GM12878 (cell line): Measurements from ENCODE around the gene UEVLD. TPM values are rescaled to one million over a fixed set of nuclear protein-coding genes. Genes with fewer than 3 reads are reported as not detected.

Experiments
- CHD2 ChIP-seq: IDR thresholded peaks from 2 replicates; pipeline ENCODE4 v1.6.1; 2011; ENCODE audit warnings: low read depth, low read length, improper control_type of control experiment, borderline replicate concordance
- DPF2 ChIP-seq: fragments of 450-650 bp; IDR thresholded peaks from 2 replicates; pipeline ENCODE4 v1.6.1; 2017; ENCODE audit warnings: mild to moderate bottlenecking
- EP300 ChIP-seq, 2 experiments: fragments of 150-350 bp in 1 of 2; IDR thresholded peaks; 2 replicates each; pipeline ENCODE4 v1.6.1; 2011 to 2012; ENCODE audit warnings: low read depth in 2 of 2, low read length in 2 of 2, borderline replicate concordance in 1 of 2, improper control_type of control experiment in 1 of 2, inconsistent platforms in 1 of 2; ENCODE audit not compliant: control insufficient read depth in 1 of 2
- HDAC2 ChIP-seq: fragments of 200-600 bp; sonication (generic); IDR thresholded peaks from 2 replicates; pipeline ENCODE4 v1.6.1; 2017
- KAT2A ChIP-seq: conservative IDR thresholded peaks from 2 replicates; pipeline ENCODE4 v1.6.1; 2011; ENCODE audit warnings: low read depth, low read length; ENCODE audit not compliant: control insufficient read depth
- LARP7 ChIP-seq: fragments of 450-650 bp; IDR thresholded peaks from 2 replicates; pipeline ENCODE4 v1.6.1; 2017; ENCODE audit warnings: mild to moderate bottlenecking
- MTA3 ChIP-seq: IDR thresholded peaks from 2 replicates; pipeline ENCODE4 v1.6.1; 2012; ENCODE audit warnings: low read length, inconsistent platforms, borderline replicate concordance
- MXI1 ChIP-seq: fragments of 150-350 bp; IDR thresholded peaks from 2 replicates; pipeline ENCODE4 v1.6.1; 2011; ENCODE audit warnings: low read depth, mild to moderate bottlenecking, inconsistent platforms, low read length, improper control_type of control experiment
- MYB ChIP-seq: fragments of 150-350 bp; IDR thresholded peaks from 2 replicates; pipeline ENCODE4 v1.6.1; 2014; ENCODE audit warnings: mild to moderate bottlenecking, low read depth, low read length, borderline replicate concordance
- NFIC ChIP-seq: IDR thresholded peaks from 2 replicates; pipeline ENCODE4 v1.6.1; 2012; ENCODE audit warnings: low read depth, mild to moderate bottlenecking, inconsistent platforms, low read length, moderate library complexity
- NR2C1 ChIP-seq: fragments of 450-650 bp; IDR thresholded peaks from 2 replicates; pipeline ENCODE4 v1.6.1; 2017; ENCODE audit warnings: antibody characterized with exemption, mild to moderate bottlenecking, moderate library complexity
- PAX8 ChIP-seq: fragments of 450-650 bp; IDR thresholded peaks from 2 replicates; pipeline ENCODE4 v1.6.1; 2017; ENCODE audit warnings: mild to moderate bottlenecking, moderate library complexity
- PML ChIP-seq: IDR thresholded peaks from 2 replicates; pipeline ENCODE4 v1.6.1; 2012; ENCODE audit warnings: low read length, inconsistent platforms
- RAD51 ChIP-seq: fragments of 450-650 bp; IDR thresholded peaks from 2 replicates; pipeline ENCODE4 v1.6.1; 2016; ENCODE audit warnings: moderate library complexity, mild to moderate bottlenecking, inconsistent platforms
- SIX5 ChIP-seq: IDR thresholded peaks from 2 replicates; pipeline ENCODE4 v1.6.1; 2011; ENCODE audit warnings: mild to moderate bottlenecking, low read depth, low read length, moderate library complexity; ENCODE audit not compliant: severe bottlenecking
- SMC3 ChIP-seq: IDR thresholded peaks from 2 replicates; pipeline ENCODE4 v1.6.1; 2011; ENCODE audit warnings: low read length, improper control_type of control experiment, borderline replicate concordance
- SREBF2 ChIP-seq: IDR thresholded peaks from 2 replicates; pipeline ENCODE4 v1.6.1; 2012; ENCODE audit warnings: mild to moderate bottlenecking, low read length
- TCF7 ChIP-seq: IDR thresholded peaks from 2 replicates; pipeline ENCODE4 v1.6.1; 2014; ENCODE audit warnings: antibody characterized with exemption, borderline replicate concordance
- WRNIP1 ChIP-seq: IDR thresholded peaks from 2 replicates; pipeline ENCODE4 v1.6.1; 2011; ENCODE audit warnings: low read depth, low read length, improper control_type of control experiment, borderline replicate concordance
- YY1 ChIP-seq: IDR thresholded peaks from 2 replicates; pipeline ENCODE4 v1.6.1; 2011; ENCODE audit warnings: low read depth, mild to moderate bottlenecking, low read length
- polyA plus RNA-seq, 11 experiments: library from polyadenylated mRNA; depleted of rRNA in 4 of 11; unstranded in 6 of 11; stranded (reverse) in 5 of 11; fragments of >200 nt; fragmentation: Nextera tagmentation in 4 of 11; fragmentation: Illumina TruSeq in 1 of 11; extraction: Ambion mirVana in 4 of 11; extraction: Trizol in 1 of 11; gene quantifications; 1 replicate in 1 of 11; 2 replicates in 10 of 11; pipeline versions ENCODE4 v1.2.1 to v1.2.3, GENCODE V29; 2011 to 2016; ENCODE audit warnings: inconsistent platforms in 2 of 11, missing spikeins in 2 of 11, low read depth in 1 of 11
- total RNA-seq, 4 experiments: library from RNA; depleted of rRNA in 3 of 4; stranded (reverse); fragments of >200 nt in 3 of 4; fragmentation: Illumina TruSeq in 1 of 4; extraction: Trizol in 1 of 4; gene quantifications; 2 replicates each; pipeline versions ENCODE4 v1.2.1 to v1.2.3, GENCODE V29; 2013 to 2021
- TF ChIP-seq, protein P1 (sequence below): IDR thresholded peaks from 2 replicates; pipeline ENCODE4 v1.6.1; 2012; ENCODE audit warnings: low read length, inconsistent platforms
- TF ChIP-seq, protein P2 (sequence below): IDR thresholded peaks from 2 replicates; pipeline ENCODE4 v1.6.1; 2012; ENCODE audit warnings: low read depth, low read length, improper control_type of control experiment
- TF ChIP-seq, protein P3 (sequence below): fragments of 450-650 bp; IDR thresholded peaks from 2 replicates; pipeline ENCODE4 v1.6.1; 2017; ENCODE audit warnings: antibody characterized with exemption, mild to moderate bottlenecking, moderate library complexity
- TF ChIP-seq, protein P4 (sequence below): fragments of 150-350 bp; IDR thresholded peaks from 2 replicates; pipeline ENCODE4 v1.6.1; 2014; ENCODE audit warnings: mild to moderate bottlenecking, low read depth, low read length
- TF ChIP-seq, protein P5 (sequence below): IDR thresholded peaks from 2 replicates; pipeline ENCODE4 v1.6.1; 2012; ENCODE audit warnings: low read depth, low read length, improper control_type of control experiment

UEVLD gene
- total and polyA plus RNA-seq, 10 of the 15 experiments (the other 5 are each of a cell fraction or from before 2014, with no cell fraction given) = 6.5 to 16.3 (median 13.4) TPM

DNA sequence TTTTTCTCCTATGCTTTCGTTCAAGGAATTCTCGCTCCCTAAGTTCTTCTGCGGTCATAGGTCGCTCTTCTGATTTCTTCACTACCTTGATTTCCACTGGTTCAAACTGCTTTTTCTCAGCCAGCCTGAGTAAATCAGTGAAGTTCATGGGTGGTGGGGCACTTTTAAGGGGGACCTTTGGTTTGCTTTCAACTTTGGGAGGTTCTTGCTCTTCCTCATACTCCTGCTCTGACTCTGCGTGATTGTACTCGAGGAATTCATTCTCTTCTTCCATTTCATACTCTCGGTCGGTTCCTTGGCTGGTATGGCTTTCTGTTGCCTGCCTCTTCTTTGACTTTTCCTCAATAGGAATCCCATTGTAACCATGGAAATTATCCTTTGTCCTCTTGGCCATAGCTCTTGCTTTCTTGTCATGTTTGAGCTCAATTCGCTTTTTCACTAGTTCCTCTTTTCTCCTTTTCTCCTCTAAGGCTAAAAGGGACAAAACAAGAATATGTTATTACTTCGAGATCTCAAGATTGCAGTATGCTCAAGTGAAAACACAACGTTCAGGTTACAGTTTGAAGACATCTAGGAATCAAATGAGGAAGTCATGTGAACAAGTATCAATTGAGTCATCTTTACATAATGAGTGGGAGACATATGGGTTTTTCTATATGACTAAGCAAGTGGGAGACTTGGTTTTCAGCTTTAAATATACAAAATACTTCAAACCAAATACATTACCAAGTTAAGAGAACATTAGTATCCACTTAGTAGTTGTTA, 27.3 kb upstream of the UEVLD start (continued):
- no peak for TF ChIP-seq KAT2A
- no peak for TF ChIP-seq NR2C1
- TF ChIP-seq PML = 0 out of 2 replicates have a peak, but pooled peaks have one; percentile 33
- TF ChIP-seq TCF7 = no peak
- TF ChIP-seq, protein P1, sequence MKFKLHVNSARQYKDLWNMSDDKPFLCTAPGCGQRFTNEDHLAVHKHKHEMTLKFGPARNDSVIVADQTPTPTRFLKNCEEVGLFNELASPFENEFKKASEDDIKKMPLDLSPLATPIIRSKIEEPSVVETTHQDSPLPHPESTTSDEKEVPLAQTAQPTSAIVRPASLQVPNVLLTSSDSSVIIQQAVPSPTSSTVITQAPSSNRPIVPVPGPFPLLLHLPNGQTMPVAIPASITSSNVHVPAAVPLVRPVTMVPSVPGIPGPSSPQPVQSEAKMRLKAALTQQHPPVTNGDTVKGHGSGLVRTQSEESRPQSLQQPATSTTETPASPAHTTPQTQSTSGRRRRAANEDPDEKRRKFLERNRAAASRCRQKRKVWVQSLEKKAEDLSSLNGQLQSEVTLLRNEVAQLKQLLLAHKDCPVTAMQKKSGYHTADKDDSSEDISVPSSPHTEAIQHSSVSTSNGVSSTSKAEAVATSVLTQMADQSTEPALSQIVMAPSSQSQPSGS = peak; percentile 92
- TF ChIP-seq YY1 = no peak
- peak; percentile 75 to 85 for TF ChIP-seq EP300 (IDR thresholded peaks at IDR 0.05; ENCODE audit: borderline replicate concordance in 1 of 2, control insufficient read depth in 1 of 2, low read depth in 2 of 2, low read length in 2 of 2)
- no peak for TF ChIP-seq PAX8
- TF ChIP-seq LARP7 = no peak
- TF ChIP-seq RAD51 = peak; percentile 85
- no peak for TF ChIP-seq HDAC2
- TF ChIP-seq, protein P2, sequence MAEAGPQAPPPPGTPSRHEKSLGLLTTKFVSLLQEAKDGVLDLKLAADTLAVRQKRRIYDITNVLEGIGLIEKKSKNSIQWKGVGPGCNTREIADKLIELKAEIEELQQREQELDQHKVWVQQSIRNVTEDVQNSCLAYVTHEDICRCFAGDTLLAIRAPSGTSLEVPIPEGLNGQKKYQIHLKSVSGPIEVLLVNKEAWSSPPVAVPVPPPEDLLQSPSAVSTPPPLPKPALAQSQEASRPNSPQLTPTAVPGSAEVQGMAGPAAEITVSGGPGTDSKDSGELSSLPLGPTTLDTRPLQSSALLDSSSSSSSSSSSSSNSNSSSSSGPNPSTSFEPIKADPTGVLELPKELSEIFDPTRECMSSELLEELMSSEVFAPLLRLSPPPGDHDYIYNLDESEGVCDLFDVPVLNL = no peak
- TF ChIP-seq, protein P3, sequence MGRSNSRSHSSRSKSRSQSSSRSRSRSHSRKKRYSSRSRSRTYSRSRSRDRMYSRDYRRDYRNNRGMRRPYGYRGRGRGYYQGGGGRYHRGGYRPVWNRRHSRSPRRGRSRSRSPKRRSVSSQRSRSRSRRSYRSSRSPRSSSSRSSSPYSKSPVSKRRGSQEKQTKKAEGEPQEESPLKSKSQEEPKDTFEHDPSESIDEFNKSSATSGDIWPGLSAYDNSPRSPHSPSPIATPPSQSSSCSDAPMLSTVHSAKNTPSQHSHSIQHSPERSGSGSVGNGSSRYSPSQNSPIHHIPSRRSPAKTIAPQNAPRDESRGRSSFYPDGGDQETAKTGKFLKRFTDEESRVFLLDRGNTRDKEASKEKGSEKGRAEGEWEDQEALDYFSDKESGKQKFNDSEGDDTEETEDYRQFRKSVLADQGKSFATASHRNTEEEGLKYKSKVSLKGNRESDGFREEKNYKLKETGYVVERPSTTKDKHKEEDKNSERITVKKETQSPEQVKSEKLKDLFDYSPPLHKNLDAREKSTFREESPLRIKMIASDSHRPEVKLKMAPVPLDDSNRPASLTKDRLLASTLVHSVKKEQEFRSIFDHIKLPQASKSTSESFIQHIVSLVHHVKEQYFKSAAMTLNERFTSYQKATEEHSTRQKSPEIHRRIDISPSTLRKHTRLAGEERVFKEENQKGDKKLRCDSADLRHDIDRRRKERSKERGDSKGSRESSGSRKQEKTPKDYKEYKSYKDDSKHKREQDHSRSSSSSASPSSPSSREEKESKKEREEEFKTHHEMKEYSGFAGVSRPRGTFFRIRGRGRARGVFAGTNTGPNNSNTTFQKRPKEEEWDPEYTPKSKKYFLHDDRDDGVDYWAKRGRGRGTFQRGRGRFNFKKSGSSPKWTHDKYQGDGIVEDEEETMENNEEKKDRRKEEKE = no peak
- TF ChIP-seq, protein P4, sequence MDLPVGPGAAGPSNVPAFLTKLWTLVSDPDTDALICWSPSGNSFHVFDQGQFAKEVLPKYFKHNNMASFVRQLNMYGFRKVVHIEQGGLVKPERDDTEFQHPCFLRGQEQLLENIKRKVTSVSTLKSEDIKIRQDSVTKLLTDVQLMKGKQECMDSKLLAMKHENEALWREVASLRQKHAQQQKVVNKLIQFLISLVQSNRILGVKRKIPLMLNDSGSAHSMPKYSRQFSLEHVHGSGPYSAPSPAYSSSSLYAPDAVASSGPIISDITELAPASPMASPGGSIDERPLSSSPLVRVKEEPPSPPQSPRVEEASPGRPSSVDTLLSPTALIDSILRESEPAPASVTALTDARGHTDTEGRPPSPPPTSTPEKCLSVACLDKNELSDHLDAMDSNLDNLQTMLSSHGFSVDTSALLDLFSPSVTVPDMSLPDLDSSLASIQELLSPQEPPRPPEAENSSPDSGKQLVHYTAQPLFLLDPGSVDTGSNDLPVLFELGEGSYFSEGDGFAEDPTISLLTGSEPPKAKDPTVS = no peak
- no peak; the same call in 1 of the 2 replicates for TF ChIP-seq SMC3
- TF ChIP-seq MTA3 = peak; percentile 63; the same call in 1 of the 2 replicates
- TF ChIP-seq SIX5 = no peak
- TF ChIP-seq SREBF2 = no peak
- no peak for TF ChIP-seq WRNIP1
- TF ChIP-seq, protein P5, sequence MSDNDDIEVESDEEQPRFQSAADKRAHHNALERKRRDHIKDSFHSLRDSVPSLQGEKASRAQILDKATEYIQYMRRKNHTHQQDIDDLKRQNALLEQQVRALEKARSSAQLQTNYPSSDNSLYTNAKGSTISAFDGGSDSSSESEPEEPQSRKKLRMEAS = no peak
- TF ChIP-seq MXI1 = no peak
- peak; percentile 95 for TF ChIP-seq NFIC
- TF ChIP-seq DPF2 = peak; percentile 94
- no peak for TF ChIP-seq MYB
- 0 out of 2 replicates have a peak, but pooled peaks have one; percentile 27 for TF ChIP-seq CHD2
